Trophoblast cell (in vitro differentiated cells and primary cell): Measurements from ENCODE around the gene TACR1.

ENCODE experiments used
- DNase-seq, 2 donors: peaks; one replicate each; pipeline ENCODE4 v3.0.0-alpha.2; 2016
- H2AFZ ChIP-seq: 2 replicates; pipeline ENCODE4 v1.6.1; 2013; ENCODE audit warnings: low read length, moderate library complexity, mild to moderate bottlenecking; ENCODE audit not compliant: insufficient read depth, poor library complexity
- H2AK5ac ChIP-seq: 2 replicates; pipeline ENCODE4 v1.6.1; 2013; ENCODE audit warnings: mild to moderate bottlenecking, low read length
- H2BK120ac ChIP-seq: 2 replicates; pipeline ENCODE4 v1.6.1; 2013; ENCODE audit warnings: low read length, mild to moderate bottlenecking, moderate library complexity; ENCODE audit not compliant: insufficient read depth, poor library complexity
- H2BK12ac ChIP-seq: 2 replicates; pipeline ENCODE4 v1.6.1; 2013; ENCODE audit warnings: mild to moderate bottlenecking, low read length, moderate library complexity
- H2BK5ac ChIP-seq: 2 replicates; pipeline ENCODE4 v1.6.1; 2013; ENCODE audit warnings: low read length, low read depth, moderate library complexity, mild to moderate bottlenecking; ENCODE audit not compliant: poor library complexity
- H3K14ac ChIP-seq: 2 replicates; pipeline ENCODE4 v1.6.1; 2013; ENCODE audit warnings: mild to moderate bottlenecking, low read length
- H3K18ac ChIP-seq: 2 replicates; pipeline ENCODE4 v1.6.1; 2013; ENCODE audit warnings: mild to moderate bottlenecking, low read length
- H3K23ac ChIP-seq: 2 replicates; pipeline ENCODE4 v1.6.1; 2013; ENCODE audit warnings: low read length
- H3K27ac ChIP-seq: 2 replicates; pipeline ENCODE4 v1.5.1; 2013; ENCODE audit warnings: low read depth, mild to moderate bottlenecking, inconsistent platforms, low read length, moderate library complexity
- H3K27me3 ChIP-seq: 2 replicates; pipeline ENCODE4 v1.6.1; 2013; ENCODE audit warnings: inconsistent platforms, mild to moderate bottlenecking, low read length, moderate library complexity; ENCODE audit not compliant: insufficient read depth
- H3K36me3 ChIP-seq, 2 experiments: 1 replicate in 1 of 2; 2 replicates in 1 of 2; pipeline ENCODE4 v1.6.1; 2013; ENCODE audit warnings: low read length in 2 of 2, mild to moderate bottlenecking in 2 of 2, moderate library complexity in 1 of 2; ENCODE audit not compliant: insufficient read depth in 2 of 2, control insufficient read depth in 1 of 2
- H3K4ac ChIP-seq: 2 replicates; pipeline ENCODE4 v1.6.1; 2013; ENCODE audit warnings: low read depth, mild to moderate bottlenecking, low read length, moderate library complexity
- H3K4me1 ChIP-seq, 2 experiments: 1 replicate in 1 of 2; 2 replicates in 1 of 2; pipeline ENCODE4 v1.6.1; 2013; ENCODE audit warnings: low read length in 2 of 2, mild to moderate bottlenecking in 2 of 2, moderate library complexity in 1 of 2; ENCODE audit not compliant: insufficient read depth in 2 of 2, control insufficient read depth in 1 of 2
- H3K4me2 ChIP-seq: 2 replicates; pipeline ENCODE4 v1.6.1; 2013; ENCODE audit warnings: inconsistent platforms, mild to moderate bottlenecking, low read length, moderate library complexity
- H3K4me3 ChIP-seq: 2 replicates; pipeline ENCODE4 v1.5.1; 2013; ENCODE audit warnings: mild to moderate bottlenecking, low read depth, low read length, inconsistent platforms
- H3K79me1 ChIP-seq: one replicate; pipeline ENCODE4 v1.6.1; 2013; ENCODE audit warnings: low read length
- H3K79me2 ChIP-seq: 2 replicates; pipeline ENCODE4 v1.6.1; 2013; ENCODE audit warnings: low read length, mild to moderate bottlenecking; ENCODE audit not compliant: control insufficient read depth, insufficient read depth, poor library complexity
- H3K9ac ChIP-seq: 2 replicates; pipeline ENCODE4 v1.6.1; 2013; ENCODE audit warnings: mild to moderate bottlenecking, low read length
- H3K9me3 ChIP-seq: 2 replicates; pipeline ENCODE4 v1.6.1; 2013; ENCODE audit warnings: low read depth, mild to moderate bottlenecking, control low read depth, inconsistent platforms, low read length; ENCODE audit not compliant: insufficient read depth
- H4K12ac ChIP-seq: 2 replicates; pipeline ENCODE4 v1.6.1; 2013; ENCODE audit warnings: low read depth, mild to moderate bottlenecking, low read length, moderate library complexity
- H4K8ac ChIP-seq: 2 replicates; pipeline ENCODE4 v1.6.1; 2013; ENCODE audit warnings: low read depth, mild to moderate bottlenecking, low read length, moderate library complexity
- H4K91ac ChIP-seq: one replicate; pipeline ENCODE4 v1.6.1; 2013; ENCODE audit warnings: low read depth, mild to moderate bottlenecking, low read length, moderate library complexity
- WGBS: extraction: QIAGEN DNeasy Blood & Tissue Kit; methylation state at CpG from one replicate; pipeline ENCODE4 v1.1.7; 2013; ENCODE audit warnings: missing lambda C conversion rate; ENCODE audit not compliant: insufficient read length, insufficient coverage; ENCODE audit errors: extremely low coverage; 5-methylcytosine and 5-hydroxymethylcytosine counted together

Gene TACR1

GRCh38 chr2:75140288-75140687 is 59.0 kb downstream of the TACR1 start:
- Histone ChIP-seq H3K9ac (no peak overlapping the region), H2BK120ac (no peak overlapping the region), H3K14ac (no peak overlapping the region), H3K4me1 (peaks cover 3 to 6% of the 10 kb centered on the region in 2 experiments), H3K79me1 (peaks cover 2% of the 10 kb centered on the region), H3K36me3 (no peaks in the 10 kb centered on the region), H2AK5ac (no peak overlapping the region), H3K4me2 (no peak overlapping the region), H3K4ac (no peak overlapping the region), H4K12ac (no peak overlapping the region), H3K4me3 (no peak overlapping the region), H3K79me2 (peaks cover 1% of the 10 kb centered on the region), H3K23ac (no peak overlapping the region), H4K91ac (no peak overlapping the region), H3K18ac (no peak overlapping the region), H2BK5ac (no peak overlapping the region), H3K27me3 (no peaks in the 10 kb centered on the region), H3K9me3 (no peaks in the 10 kb centered on the region), H3K27ac (no peak overlapping the region), H2AFZ (no peak overlapping the region), H2BK12ac (no peak overlapping the region), H4K8ac (no peak overlapping the region)
- WGBS, result no CpG with 5 or more reads among the region's 1 CpG
- no peak for DNase-seq

GRCh38 chr2:75139171-75139570 is 60.1 kb downstream of the TACR1 start:
- Histone ChIP-seq H3K4me1 (peaks cover 7 to 10% of the 10 kb centered on the region in 2 experiments), H4K91ac (no peak overlapping the region), H3K9me3 (no peaks in the 10 kb centered on the region), H3K79me2 (peaks cover 1% of the 10 kb centered on the region), H2AFZ (no peak overlapping the region), H3K23ac (no peak overlapping the region), H3K36me3 (no peaks in the 10 kb centered on the region), H4K8ac (no peak overlapping the region), H2AK5ac (no peak overlapping the region), H3K14ac (no peak overlapping the region), H3K4me3 (no peak overlapping the region), H3K27ac (no peak overlapping the region), H3K9ac (no peak overlapping the region), H3K4ac (no peak overlapping the region), H2BK120ac (no peak overlapping the region), H3K4me2 (no peak overlapping the region), H3K79me1 (peaks cover 2% of the 10 kb centered on the region), H3K27me3 (no peaks in the 10 kb centered on the region), H2BK12ac (no peak overlapping the region), H3K18ac (no peak overlapping the region), H2BK5ac (no peak overlapping the region), H4K12ac (no peak overlapping the region)
- DNase-seq, result peak; percentile 61 to 83
- WGBS, result no CpG with 5 or more reads among the region's 3 CpGs

GRCh38 chr2:75138528-75138927 is 60.8 kb downstream of the TACR1 start:
- Histone ChIP-seq H2BK12ac (no peak overlapping the region), H3K14ac (no peak overlapping the region), H4K8ac (no peak overlapping the region), H3K18ac (no peak overlapping the region), H4K12ac (no peak overlapping the region), H2BK120ac (no peak overlapping the region), H3K27me3 (no peaks in the 10 kb centered on the region), H3K23ac (no peak overlapping the region), H2AFZ (no peak overlapping the region), H4K91ac (no peak overlapping the region), H2BK5ac (no peak overlapping the region), H3K4me3 (no peak overlapping the region), H3K4me2 (no peak overlapping the region), H3K27ac (no peak overlapping the region), H3K36me3 (no peaks in the 10 kb centered on the region), H3K79me1 (peaks cover 2% of the 10 kb centered on the region), H3K9me3 (no peaks in the 10 kb centered on the region), H3K9ac (no peak overlapping the region), H3K4me1 (peaks cover 11 to 14% of the 10 kb centered on the region in 2 experiments), H3K4ac (no peak overlapping the region), H2AK5ac (no peak overlapping the region), H3K79me2 (peaks cover 1% of the 10 kb centered on the region)
- WGBS, result no CpG with 5 or more reads among the region's 1 CpG
- no peak for DNase-seq

GRCh38 chr2:75135776-75136400 is 63.4 kb downstream of the TACR1 start:
- H3K4me3 ChIP-seq, result no peak overlapping the region
- no peak overlapping the region for H3K14ac ChIP-seq
- H4K91ac ChIP-seq, result no peak overlapping the region
- H2BK120ac ChIP-seq, result no peak overlapping the region
- H3K27ac ChIP-seq, result no peak overlapping the region
- no peak overlapping the region for H3K4ac ChIP-seq
- H2BK12ac ChIP-seq, result no peak overlapping the region
- no peaks in the 10 kb centered on the region for H3K36me3 ChIP-seq
- H2AK5ac ChIP-seq, result no peak overlapping the region
- H4K12ac ChIP-seq, result no peak overlapping the region
- peaks cover 10 to 11% of the 10 kb centered on the region in 2 experiments for H3K4me1 ChIP-seq
- H2AFZ ChIP-seq, result no peak overlapping the region
- H3K79me1 ChIP-seq, result peaks cover 2% of the 10 kb centered on the region
- H3K9me3 ChIP-seq, result no peaks in the 10 kb centered on the region
- no peak overlapping the region for H3K18ac ChIP-seq
- H3K9ac ChIP-seq, result no peak overlapping the region
- WGBS, result no CpG with 5 or more reads among the region's 8 CpGs
- no peak overlapping the region for H3K4me2 ChIP-seq
- H3K27me3 ChIP-seq, result no peaks in the 10 kb centered on the region
- no peak overlapping the region for H2BK5ac ChIP-seq
- no peaks in the 10 kb centered on the region for H3K79me2 ChIP-seq
- H4K8ac ChIP-seq, result no peak overlapping the region
- no peak for DNase-seq
- H3K23ac ChIP-seq, result no peak overlapping the region
